ENCODE data around the gene COBL.

Gene COBL

DNA sequence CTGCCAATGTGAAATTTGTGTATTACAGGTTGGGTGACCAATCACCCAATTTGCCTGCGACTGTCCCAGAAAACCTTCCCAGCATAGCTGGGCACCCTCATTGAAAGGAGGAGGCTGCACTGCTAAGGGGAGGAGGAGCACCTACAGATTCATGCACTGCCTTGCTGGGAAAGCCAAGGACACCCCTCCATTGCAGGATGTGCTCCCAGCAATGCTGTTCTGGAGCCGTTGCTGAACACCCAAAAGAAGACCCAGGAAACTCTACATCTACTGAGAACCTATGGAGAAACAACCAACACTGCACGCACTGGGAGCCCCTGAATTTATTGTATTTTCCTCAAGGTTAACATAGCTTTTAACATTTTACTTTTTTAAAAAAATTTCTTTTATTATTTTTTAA, 295.7 kb downstream of the COBL start:
- Mint-ChIP-seq H3K36me3 (ENCODE audit: low read depth) (peaks cover 3% of the 10 kb centered on the region), H3K4me3 (no peak overlapping the region), H3K27ac (no peak overlapping the region), H3K27me3 (ENCODE audit: low read depth) (peaks cover 4% of the 10 kb centered on the region), H3K9me3 (no peaks in the 10 kb centered on the region), H3K4me1 (ENCODE audit: low read depth) (peaks cover 5% of the 10 kb centered on the region)

DNA sequence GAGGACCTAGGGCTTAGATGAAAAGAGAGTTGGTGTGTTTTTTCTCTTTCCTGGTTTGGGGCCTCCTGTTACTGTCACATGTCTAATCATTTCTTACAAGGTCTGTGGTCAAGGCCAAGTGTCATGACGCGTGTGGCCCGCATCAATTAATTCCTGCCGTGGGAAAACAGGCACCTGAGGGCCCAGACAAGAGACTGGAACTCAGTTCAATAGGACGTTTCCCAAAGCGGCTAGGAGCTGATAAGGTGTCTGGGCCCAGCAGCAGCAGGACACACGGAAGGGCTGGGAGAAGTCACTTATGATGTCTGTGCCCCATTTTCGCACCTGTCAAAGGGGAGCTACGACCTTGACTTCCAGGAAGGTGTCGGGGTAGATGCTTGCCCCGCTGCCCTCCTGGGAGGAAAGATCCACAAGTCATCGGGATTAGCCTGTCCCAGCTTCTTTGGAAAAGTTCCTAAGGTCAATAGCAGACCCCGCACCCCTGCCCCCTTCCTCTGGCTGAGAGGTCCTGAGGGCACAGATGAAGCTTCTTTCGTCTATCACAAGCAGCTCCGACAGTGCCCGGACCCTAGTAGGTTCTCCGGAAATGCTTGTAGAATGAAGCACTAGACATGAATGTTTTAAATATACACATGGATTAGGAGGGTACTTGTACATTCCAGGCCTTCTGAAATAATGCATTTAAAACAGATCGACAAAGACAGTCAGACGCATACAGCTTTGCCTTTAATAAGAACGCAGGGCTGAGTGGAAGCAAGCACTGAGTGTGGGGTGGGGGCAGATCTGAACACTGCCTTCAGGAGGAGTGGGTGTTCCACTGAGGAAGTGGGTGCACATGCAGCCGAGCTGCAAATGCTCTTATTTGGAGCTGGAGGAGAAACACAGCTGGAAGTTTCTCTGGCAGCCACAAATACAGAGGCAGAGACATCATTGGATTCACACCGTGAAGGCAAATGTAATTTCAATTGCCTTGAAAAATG, 296.4 kb downstream of the COBL start:
- Mint-ChIP-seq H3K27ac (no peak overlapping the region), H3K4me3 (no peak overlapping the region), H3K36me3 (ENCODE audit: low read depth) (peaks cover 3% of the 10 kb centered on the region), H3K27me3 (ENCODE audit: low read depth) (peaks cover 4% of the 10 kb centered on the region), H3K9me3 (no peaks in the 10 kb centered on the region), H3K4me1 (ENCODE audit: low read depth) (peaks cover 5% of the 10 kb centered on the region)

DNA sequence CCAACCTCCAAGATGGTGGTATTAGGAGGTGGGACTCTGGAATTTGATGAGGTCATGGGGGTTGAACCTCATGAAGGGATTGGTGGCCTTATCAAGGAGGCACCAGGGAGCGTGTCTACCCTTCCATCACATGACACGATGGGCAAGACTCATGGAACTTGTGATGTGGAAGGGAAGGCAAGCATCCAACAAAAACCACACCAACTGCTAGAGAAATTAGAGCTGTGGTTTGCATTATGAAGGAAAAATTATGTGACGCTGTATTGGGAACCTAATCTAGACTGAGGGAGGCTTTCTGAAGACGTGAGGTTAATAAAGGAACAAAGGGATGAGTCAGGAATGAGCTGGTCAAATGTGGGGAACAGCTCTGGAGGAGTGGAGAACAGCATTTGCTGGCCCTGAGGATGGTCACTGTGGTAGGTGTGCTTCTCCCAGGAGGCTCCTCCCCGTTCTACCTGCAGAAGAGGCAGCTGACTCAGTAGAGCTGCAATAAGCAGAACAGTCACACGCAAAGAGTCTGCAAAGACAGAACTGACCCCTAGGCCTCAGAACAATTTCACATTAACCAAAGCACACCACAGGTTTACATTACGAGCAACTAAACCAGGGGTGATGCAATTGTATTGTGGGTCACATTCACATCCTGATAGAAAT, 297.3 kb downstream of the COBL start:
- Mint-ChIP-seq H3K9me3 (no peaks in the 10 kb centered on the region), H3K36me3 (ENCODE audit: low read depth) (peaks cover 3% of the 10 kb centered on the region), H3K27me3 (ENCODE audit: low read depth) (peaks cover 4% of the 10 kb centered on the region), H3K27ac (no peak overlapping the region), H3K4me3 (no peak overlapping the region), H3K4me1 (ENCODE audit: low read depth) (peaks cover 5% of the 10 kb centered on the region)

DNA sequence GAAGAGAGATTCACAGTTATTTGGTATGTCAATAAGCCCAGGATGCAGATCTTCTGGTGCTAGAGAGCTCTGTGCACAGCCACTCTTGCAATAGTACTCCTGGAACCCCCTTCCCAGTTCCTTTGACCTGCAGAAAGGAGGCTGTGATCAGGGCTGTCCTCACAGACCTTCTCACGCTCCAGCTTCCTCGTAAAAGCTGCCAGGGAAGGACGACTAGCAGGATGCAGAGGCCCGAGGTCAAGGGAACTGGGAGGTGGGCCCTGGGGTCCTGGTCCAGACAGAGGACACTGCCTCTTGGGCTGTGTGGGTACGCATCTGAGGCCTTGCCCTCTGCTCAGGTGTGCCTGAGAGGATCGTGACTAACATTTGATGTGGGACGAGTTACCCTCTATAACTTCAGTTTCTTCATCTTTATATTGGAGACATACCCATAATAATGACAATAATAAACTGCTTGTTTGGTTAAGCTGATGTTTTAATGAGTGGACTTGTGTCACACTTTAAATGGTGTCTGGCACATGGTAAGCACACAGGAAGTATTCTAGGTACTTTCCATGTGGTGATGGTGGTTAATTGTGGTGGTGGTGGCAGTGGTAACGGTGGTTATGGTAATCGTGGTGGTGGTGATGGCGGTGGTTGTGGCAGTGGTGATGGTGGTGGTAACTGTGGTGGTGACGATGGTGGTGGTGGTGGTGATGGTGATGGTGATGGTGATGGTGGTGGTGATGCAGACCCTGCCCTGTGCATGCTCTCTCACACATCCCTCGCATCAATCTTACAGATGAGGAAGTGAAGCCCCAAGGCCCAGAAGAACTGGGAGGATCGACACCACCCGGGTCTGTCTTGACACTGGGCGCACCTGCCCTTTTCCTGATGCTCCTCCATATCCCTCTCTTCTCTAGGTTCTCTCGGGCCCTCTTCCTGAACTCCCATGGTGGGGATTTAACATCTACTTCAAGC, 298.8 kb downstream of the COBL start:
- peak overlapping the region; percentile 71 for H3K27ac Mint-ChIP-seq
- H3K4me1 Mint-ChIP-seq (ENCODE audit: low read depth) = peaks cover 5% of the 10 kb centered on the region
- peaks cover 3% of the 10 kb centered on the region for H3K36me3 Mint-ChIP-seq (ENCODE audit: low read depth)
- H3K4me3 Mint-ChIP-seq = no peak overlapping the region
- no peaks in the 10 kb centered on the region for H3K9me3 Mint-ChIP-seq
- H3K27me3 Mint-ChIP-seq (ENCODE audit: low read depth) = peaks cover 4% of the 10 kb centered on the region

DNA sequence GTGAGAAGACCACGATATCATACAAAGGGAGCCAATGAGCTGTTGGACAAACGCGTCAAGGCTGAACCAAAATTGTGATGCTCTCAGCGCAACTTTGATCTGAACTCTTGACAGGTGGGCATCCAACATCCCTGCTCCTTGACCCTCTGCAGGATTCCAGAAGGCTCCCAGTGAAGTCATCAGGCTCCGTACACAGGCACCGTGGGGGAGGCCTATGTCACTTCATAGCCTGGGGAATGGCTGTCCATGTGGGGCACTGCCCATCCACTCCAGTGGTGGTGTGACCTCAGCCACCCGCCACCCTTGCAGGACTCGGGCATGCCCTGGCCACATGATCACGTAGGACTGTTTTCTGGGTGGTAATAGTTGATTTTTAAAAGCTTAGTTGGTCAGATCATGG, 300.1 kb downstream of the COBL start:
- peaks cover 5% of the 10 kb centered on the region for H3K4me1 Mint-ChIP-seq (ENCODE audit: low read depth)
- peaks cover 3% of the 10 kb centered on the region for H3K36me3 Mint-ChIP-seq (ENCODE audit: low read depth)
- H3K9me3 Mint-ChIP-seq = no peaks in the 10 kb centered on the region
- peaks cover 4% of the 10 kb centered on the region for H3K27me3 Mint-ChIP-seq (ENCODE audit: low read depth)
- no peak overlapping the region for H3K27ac Mint-ChIP-seq
- no peak overlapping the region for H3K4me3 Mint-ChIP-seq

DNA sequence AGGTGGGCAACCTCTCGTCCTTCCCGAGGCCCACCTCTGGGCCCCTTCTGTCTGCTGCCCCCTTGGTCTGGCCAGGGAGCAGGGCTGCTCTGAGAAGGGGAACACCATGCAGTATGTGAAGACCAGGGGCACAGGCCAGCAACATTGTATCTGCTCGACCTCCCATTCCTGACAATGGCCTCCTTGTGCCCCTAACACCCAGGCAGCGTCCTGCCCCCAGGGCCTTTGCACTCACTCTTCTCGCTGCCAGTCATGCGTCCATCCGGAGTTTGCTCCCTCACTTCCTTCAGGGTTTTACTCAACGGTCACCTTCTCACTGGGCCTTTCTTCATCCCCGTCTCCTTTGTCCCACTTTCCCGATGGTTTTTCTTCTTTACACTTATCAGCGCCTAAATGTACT, 301.0 kb downstream of the COBL start:
- peaks cover 5% of the 10 kb centered on the region for H3K4me1 Mint-ChIP-seq (ENCODE audit: low read depth)
- H3K4me3 Mint-ChIP-seq = no peak overlapping the region
- no peak overlapping the region for H3K27ac Mint-ChIP-seq
- peaks cover 4% of the 10 kb centered on the region for H3K27me3 Mint-ChIP-seq (ENCODE audit: low read depth)
- peaks cover 3% of the 10 kb centered on the region for H3K36me3 Mint-ChIP-seq (ENCODE audit: low read depth)
- H3K9me3 Mint-ChIP-seq = no peaks in the 10 kb centered on the region

DNA sequence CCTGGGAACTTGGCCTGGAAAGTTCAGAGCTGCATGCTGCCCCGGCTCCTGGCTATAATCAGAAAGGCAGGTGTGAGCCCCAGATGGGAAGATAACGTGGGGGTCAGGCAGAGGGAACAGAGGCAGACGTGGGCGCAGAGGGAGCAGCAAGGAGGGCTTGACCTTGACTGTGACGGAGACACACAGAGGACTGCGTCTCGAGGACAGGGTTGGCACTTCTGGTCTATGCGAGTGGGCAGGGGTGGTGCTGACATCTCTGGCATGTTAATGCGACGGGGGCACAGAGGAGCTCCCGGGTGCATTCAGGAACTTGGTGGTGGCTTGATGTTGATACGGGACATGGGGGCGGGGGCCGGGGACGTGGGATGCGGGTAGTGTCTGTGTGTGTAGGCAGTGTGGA, 301.8 kb downstream of the COBL start:
- Mint-ChIP-seq H3K9me3 (no peaks in the 10 kb centered on the region), H3K4me3 (no peak overlapping the region), H3K27ac (no peak overlapping the region), H3K27me3 (ENCODE audit: low read depth) (peaks cover 4% of the 10 kb centered on the region), H3K36me3 (ENCODE audit: low read depth) (peaks cover 3% of the 10 kb centered on the region), H3K4me1 (ENCODE audit: low read depth) (peaks cover 5% of the 10 kb centered on the region)

DNA sequence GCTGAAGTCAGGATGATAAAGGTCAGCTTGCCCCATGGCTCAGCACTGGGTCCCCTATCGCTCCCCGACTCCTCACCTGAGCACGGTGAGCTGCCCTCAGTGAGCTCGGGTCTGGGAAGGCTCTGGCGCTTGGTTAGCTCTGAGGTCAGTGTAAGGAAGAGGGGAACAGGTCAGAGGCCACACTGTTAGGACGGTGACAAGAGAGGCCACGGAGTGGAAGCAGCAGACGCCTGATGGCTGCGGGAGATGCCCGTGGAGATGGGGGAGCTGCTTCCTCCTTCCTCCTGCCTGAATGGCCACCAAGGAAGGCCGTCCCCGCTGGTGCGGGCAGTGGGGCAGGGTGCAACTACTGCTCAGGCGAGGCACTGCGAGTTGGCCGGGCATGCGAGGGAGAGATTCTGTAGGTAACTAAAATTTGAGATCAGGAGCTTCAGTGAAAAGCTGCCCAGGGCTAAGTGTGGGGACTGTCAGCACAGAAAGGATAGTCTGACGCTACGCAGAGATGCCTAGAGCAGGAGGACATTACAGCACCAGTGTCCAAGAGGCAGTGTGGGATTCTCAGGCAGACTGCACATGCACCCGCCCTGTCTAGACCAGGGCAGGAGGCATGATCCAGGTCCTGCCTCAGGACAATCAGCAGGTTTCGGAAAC, 302.6 kb downstream of the COBL start:
- Mint-ChIP-seq H3K4me1 (ENCODE audit: low read depth) (peaks cover 5% of the 10 kb centered on the region), H3K9me3 (no peaks in the 10 kb centered on the region), H3K27me3 (ENCODE audit: low read depth) (peaks cover 4% of the 10 kb centered on the region), H3K27ac (no peak overlapping the region), H3K4me3 (no peak overlapping the region), H3K36me3 (ENCODE audit: low read depth) (peaks cover 3% of the 10 kb centered on the region)

DNA sequence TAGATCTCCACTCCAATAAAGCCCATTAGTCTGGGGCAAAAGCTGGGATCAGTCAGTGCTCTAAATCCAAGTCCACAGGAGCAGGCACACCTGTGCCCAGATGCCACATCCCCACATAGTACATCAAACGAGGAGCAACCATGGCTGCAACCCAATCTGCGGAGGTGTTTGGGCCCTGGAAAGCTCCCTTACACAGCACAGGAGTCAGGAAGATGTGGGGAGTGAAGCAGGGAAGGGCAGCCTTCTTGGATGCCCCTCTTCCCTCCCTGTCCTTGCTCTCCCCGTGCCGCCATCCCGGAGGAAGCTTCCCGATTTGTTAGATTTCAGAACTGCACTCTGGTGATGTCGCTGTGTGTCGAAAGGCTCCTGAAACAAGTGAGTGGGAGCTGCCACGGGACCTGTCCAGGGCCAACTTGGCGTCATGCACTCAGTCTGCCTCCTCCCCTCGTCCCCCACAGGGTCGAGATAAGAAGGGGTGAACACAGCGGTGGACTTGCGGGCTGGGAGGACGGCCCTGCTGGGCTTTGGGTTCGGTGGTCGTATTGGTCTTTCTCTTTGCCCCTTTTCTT, 303.3 kb downstream of the COBL start:
- peaks cover 4% of the 10 kb centered on the region for H3K4me1 Mint-ChIP-seq (ENCODE audit: low read depth)
- no peak overlapping the region for H3K4me3 Mint-ChIP-seq
- no peaks in the 10 kb centered on the region for H3K9me3 Mint-ChIP-seq
- peaks cover 4% of the 10 kb centered on the region for H3K27me3 Mint-ChIP-seq (ENCODE audit: low read depth)
- peaks cover 3% of the 10 kb centered on the region for H3K36me3 Mint-ChIP-seq (ENCODE audit: low read depth)
- H3K27ac Mint-ChIP-seq = no peak overlapping the region

DNA sequence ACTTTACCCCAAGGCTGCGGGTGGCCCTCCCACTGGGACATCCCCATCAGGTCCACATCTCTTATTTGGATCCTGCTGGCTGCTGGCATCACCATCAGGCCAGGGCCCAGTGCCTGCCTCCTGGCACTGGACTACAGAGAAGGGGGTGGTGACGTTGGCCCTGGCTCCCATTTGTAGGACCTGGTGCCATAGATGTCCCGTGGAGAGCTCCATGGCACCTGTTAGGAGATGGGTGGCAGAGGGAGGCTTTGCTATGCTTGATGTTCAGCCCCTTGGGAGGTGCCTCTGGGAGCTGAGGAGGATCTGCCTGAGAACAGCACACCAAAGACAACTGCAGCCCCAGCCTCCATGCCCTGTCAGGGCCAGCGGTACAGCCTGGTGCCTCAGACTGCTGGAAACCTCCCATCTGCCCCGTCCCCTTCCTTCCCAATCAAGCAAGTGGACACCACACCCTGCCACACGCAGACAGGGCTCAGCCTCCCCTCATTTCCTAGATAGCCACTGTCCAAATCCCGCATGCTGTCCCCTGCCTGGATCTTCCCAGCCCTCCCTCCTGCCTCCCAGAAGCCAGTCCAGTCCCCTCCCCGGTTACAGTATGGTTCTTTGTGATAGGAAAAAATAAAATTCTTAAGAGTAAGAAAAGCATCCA, 303.9 kb downstream of the COBL start:
- no peaks in the 10 kb centered on the region for H3K36me3 Mint-ChIP-seq (ENCODE audit: low read depth)
- H3K4me3 Mint-ChIP-seq = no peak overlapping the region
- H3K4me1 Mint-ChIP-seq (ENCODE audit: low read depth) = no peaks in the 10 kb centered on the region
- H3K27ac Mint-ChIP-seq = no peak overlapping the region
- H3K9me3 Mint-ChIP-seq = no peaks in the 10 kb centered on the region
- no peaks in the 10 kb centered on the region for H3K27me3 Mint-ChIP-seq (ENCODE audit: low read depth)

DNA sequence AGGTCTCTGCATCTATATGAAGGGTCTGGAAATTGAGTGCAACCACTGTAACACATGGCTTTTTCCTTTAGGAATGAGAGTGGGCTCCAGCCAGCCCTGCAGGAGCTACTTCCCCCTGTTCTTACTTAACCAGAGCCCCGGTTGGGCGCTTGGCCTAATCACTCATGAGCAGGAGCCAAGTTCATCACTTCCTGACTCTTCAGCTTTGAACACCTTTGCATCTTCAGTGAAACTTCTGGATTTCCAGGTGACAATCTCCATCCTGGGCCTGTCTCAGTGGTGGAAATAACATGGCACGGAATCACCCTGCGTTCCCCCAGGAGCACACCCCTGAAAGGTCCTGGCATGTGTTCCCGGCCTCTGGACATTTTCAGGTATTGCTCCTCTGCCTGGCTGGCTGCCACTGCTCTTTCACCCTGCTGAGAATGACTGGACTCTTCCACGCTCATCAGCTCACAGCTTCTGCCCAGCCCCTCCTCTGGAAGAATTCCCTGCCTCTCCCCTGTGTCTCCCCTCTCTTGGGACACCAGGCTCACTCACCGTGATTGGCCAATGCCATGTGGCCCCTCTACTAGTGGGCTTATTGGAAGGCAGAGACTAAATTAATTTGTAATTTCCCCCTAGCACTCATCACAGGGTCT, 304.8 kb downstream of the COBL start:
- Mint-ChIP-seq H3K4me3 (no peak overlapping the region), H3K9me3 (no peaks in the 10 kb centered on the region), H3K36me3 (ENCODE audit: low read depth) (no peaks in the 10 kb centered on the region), H3K27me3 (ENCODE audit: low read depth) (no peaks in the 10 kb centered on the region), H3K4me1 (ENCODE audit: low read depth) (no peaks in the 10 kb centered on the region), H3K27ac (no peak overlapping the region)

DNA sequence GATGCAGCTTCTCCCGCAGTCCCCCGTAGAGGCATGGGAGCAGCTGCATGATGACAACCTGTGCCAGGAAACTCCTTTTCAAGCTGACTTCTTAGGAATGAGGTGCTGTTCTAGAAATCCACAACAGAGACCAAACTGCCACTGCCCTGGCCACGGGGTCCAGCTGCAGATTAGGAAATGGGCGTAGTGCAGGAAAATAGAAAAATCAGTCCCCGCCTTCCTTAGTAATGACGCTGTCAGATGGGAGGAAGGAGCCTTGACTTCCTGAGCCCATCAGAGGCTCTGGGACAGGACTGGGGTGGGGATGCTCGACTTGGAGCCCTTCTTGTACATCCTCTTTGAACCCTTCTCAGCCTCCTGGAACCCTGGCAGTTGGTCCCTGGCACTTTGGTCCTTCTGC, 306.1 kb downstream of the COBL start:
- no peaks in the 10 kb centered on the region for H3K9me3 Mint-ChIP-seq
- no peaks in the 10 kb centered on the region for H3K36me3 Mint-ChIP-seq (ENCODE audit: low read depth)
- H3K4me3 Mint-ChIP-seq = no peak overlapping the region
- H3K27me3 Mint-ChIP-seq (ENCODE audit: low read depth) = no peaks in the 10 kb centered on the region
- H3K27ac Mint-ChIP-seq = no peak overlapping the region
- H3K4me1 Mint-ChIP-seq (ENCODE audit: low read depth) = no peaks in the 10 kb centered on the region
